H1 (cell line): Measurements from ENCODE around the gene UQCC5. TPM values are rescaled to one million over a fixed set of nuclear protein-coding genes. Genes with fewer than 3 reads are reported as not detected.

Experiments used
- CTCF ChIA-PET: fragments of 300-600 bp; sonication (Branson Sonifier 250); formaldehyde crosslinking; loops from one replicate; lab custom pipeline; 2021; ENCODE audit not compliant: partially characterized antibody; lab: Charles Lee
- POLR2A ChIA-PET: fragments of 300-600 bp; sonication (Branson Sonifier 250); formaldehyde crosslinking; loops from one replicate; lab custom pipeline; 2021; ENCODE audit warnings: inconsistent platforms; ENCODE audit not compliant: partially characterized antibody; lab: Charles Lee
- DNase-seq, 2 experiments: peaks; one replicate each; pipeline versions ENCODE4 v3.0.0 to v3.0.0-alpha.2; 2010 to 2022; ENCODE audit warnings: low spot score in 2 of 2, low read depth in 1 of 2, mixed read lengths in 1 of 2
- FAIRE-seq: peaks from 2 replicates; lab custom pipeline; 2011; peaks lifted over from hg19 to GRCh38; lab: Jason Lieb, UNC
- H2AFZ ChIP-seq: 2 replicates; pipeline ENCODE4 v1.8.1; 2012; ENCODE audit warnings: low read length, inconsistent platforms
- H2AK5ac ChIP-seq: 2 replicates; pipeline ENCODE4 v1.6.1; 2013; ENCODE audit warnings: low read depth, low read length
- H2BK120ac ChIP-seq: replicated peaks from 2 replicates; pipeline ENCODE3; 2013; ENCODE audit warnings: low read depth, low read length, inconsistent platforms
- H2BK12ac ChIP-seq: 2 replicates; pipeline ENCODE4 v1.6.1; 2013; ENCODE audit warnings: low read depth, low read length
- H2BK15ac ChIP-seq: 2 replicates; pipeline ENCODE4 v1.6.1; 2013; ENCODE audit warnings: low read length
- H2BK20ac ChIP-seq: 2 replicates; pipeline ENCODE4 v1.6.1; 2013; ENCODE audit warnings: low read length
- H2BK5ac ChIP-seq: 2 replicates; pipeline ENCODE4 v1.6.1; 2013; ENCODE audit warnings: low read depth, low read length
- H3K14ac ChIP-seq: 2 replicates; pipeline ENCODE4 v1.6.1; 2013; ENCODE audit warnings: inconsistent platforms; ENCODE audit not compliant: insufficient read length
- H3K18ac ChIP-seq: 2 replicates; pipeline ENCODE4 v1.6.1; 2013; ENCODE audit warnings: low read length; ENCODE audit errors: extremely low read depth
- H3K23ac ChIP-seq: 2 replicates; pipeline ENCODE4 v1.6.1; 2013; ENCODE audit warnings: inconsistent platforms; ENCODE audit not compliant: insufficient read length
- H3K23me2 ChIP-seq: 2 replicates; pipeline ENCODE4 v1.6.1; 2013; ENCODE audit warnings: low read depth, low read length
- H3K27ac ChIP-seq: 2 replicates; pipeline ENCODE4 v1.6.1; 2011; ENCODE audit warnings: low read depth, low read length, inconsistent platforms
- H3K27me3 ChIP-seq, 4 experiments: replicated peaks in 1 of 4; 1 replicate in 1 of 4; 2 replicates in 3 of 4; pipeline versions ENCODE4 v1.6.1 to v1.8.1; 2011 to 2013; ENCODE audit warnings: low read length in 3 of 4, mild to moderate bottlenecking in 3 of 4, inconsistent platforms in 2 of 4, mixed read lengths in 2 of 4, moderate library complexity in 1 of 4; ENCODE audit not compliant: control insufficient read depth in 3 of 4, insufficient read depth in 3 of 4; ENCODE audit errors: extremely low read depth in 1 of 4
- H3K36me3 ChIP-seq, 4 experiments: 2 replicates each; pipeline versions ENCODE4 v1.6.1 to v1.8.1; 2011 to 2013; ENCODE audit warnings: mild to moderate bottlenecking in 4 of 4, low read length in 3 of 4, moderate library complexity in 2 of 4, control low read depth in 1 of 4, inconsistent platforms in 1 of 4; ENCODE audit not compliant: insufficient read depth in 4 of 4, control insufficient read depth in 2 of 4
- H3K4ac ChIP-seq: replicated peaks from 2 replicates; pipeline ENCODE3; 2013; ENCODE audit warnings: low read length, low read depth, mixed read lengths, inconsistent platforms; ENCODE audit not compliant: insufficient read length
- H3K4me1 ChIP-seq, 4 experiments: replicated peaks in 1 of 4; 1 replicate in 1 of 4; 2 replicates in 3 of 4; pipeline versions ENCODE4 v1.6.1 to v1.8.1; 2011 to 2013; ENCODE audit warnings: low read length in 3 of 4, inconsistent platforms in 2 of 4, mixed read lengths in 1 of 4; ENCODE audit not compliant: insufficient read depth in 4 of 4, control insufficient read depth in 3 of 4
- H3K4me2 ChIP-seq, 2 experiments: 2 replicates each; pipeline versions ENCODE4 v1.6.1 to v1.8.1; 2011 to 2013; ENCODE audit warnings: low read depth in 2 of 2, low read length in 2 of 2, control low read depth in 1 of 2, inconsistent platforms in 1 of 2, mild to moderate bottlenecking in 1 of 2; ENCODE audit not compliant: insufficient read depth in 1 of 2
- H3K4me3 ChIP-seq, 4 experiments: fragments of 200-600, 300-600 bp in 1 of 4; sonication (generic), shearing (Covaris generic), sonication (Bioruptor Twin) in 1 of 4; 2 replicates each; pipeline versions ENCODE4 v1.5.1 to v1.8.1; 2011 to 2016; ENCODE audit warnings: low read length in 4 of 4, low read depth in 3 of 4, control low read depth in 2 of 4, inconsistent platforms in 2 of 4, mild to moderate bottlenecking in 2 of 4, mixed read lengths in 1 of 4, moderate library complexity in 1 of 4; ENCODE audit not compliant: insufficient read depth in 2 of 4; ENCODE audit errors: extremely low read depth in 1 of 4
- H3K56ac ChIP-seq: replicated peaks from 2 replicates; pipeline ENCODE3; 2013; ENCODE audit warnings: low read depth, mild to moderate bottlenecking, mixed read lengths, low read length, inconsistent platforms; ENCODE audit not compliant: insufficient read length
- H3K79me1 ChIP-seq: 2 replicates; pipeline ENCODE4 v1.6.1; 2013; ENCODE audit warnings: low read depth, low read length, control low read depth
- H3K79me2 ChIP-seq, 2 experiments: 2 replicates each; pipeline versions ENCODE4 v1.6.1 to v1.8.1; 2012 to 2013; ENCODE audit warnings: low read length in 2 of 2, mild to moderate bottlenecking in 2 of 2, inconsistent platforms in 1 of 2; ENCODE audit not compliant: insufficient read depth in 2 of 2, control insufficient read depth in 1 of 2
- H3K9ac ChIP-seq, 4 experiments: replicated peaks in 1 of 4; 1 replicate in 1 of 4; 2 replicates in 3 of 4; pipeline versions ENCODE4 v1.6.1 to v1.8.1; 2011 to 2013; ENCODE audit warnings: low read depth in 3 of 4, low read length in 3 of 4, control low read depth in 2 of 4, mild to moderate bottlenecking in 2 of 4, moderate library complexity in 2 of 4, inconsistent platforms in 1 of 4; ENCODE audit errors: extremely low read depth in 1 of 4
- H3K9me3 ChIP-seq, 2 experiments: 2 replicates each; pipeline versions ENCODE4 v1.6.1 to v1.8.1; 2012 to 2013; ENCODE audit warnings: mild to moderate bottlenecking in 2 of 2, moderate library complexity in 2 of 2, control low read depth in 1 of 2, inconsistent platforms in 1 of 2, low read depth in 1 of 2, low read length in 1 of 2, mixed read lengths in 1 of 2; ENCODE audit not compliant: insufficient read depth in 2 of 2
- H4K20me1 ChIP-seq, 2 experiments: replicated peaks in 1 of 2; 2 replicates each; pipeline versions ENCODE3 to v1.8.1; 2011 to 2013; ENCODE audit warnings: inconsistent platforms in 2 of 2, low read length in 2 of 2, mild to moderate bottlenecking in 1 of 2; ENCODE audit not compliant: insufficient read depth in 2 of 2, control insufficient read depth in 1 of 2
- H4K5ac ChIP-seq: 2 replicates; pipeline ENCODE4 v1.6.1; 2013; ENCODE audit warnings: low read length, low read depth, mixed read lengths, inconsistent platforms; ENCODE audit not compliant: insufficient read length
- H4K8ac ChIP-seq: 2 replicates; pipeline ENCODE4 v1.8.0; 2013; ENCODE audit warnings: mild to moderate bottlenecking, moderate library complexity, low read length, inconsistent platforms; ENCODE audit not compliant: insufficient read depth; ENCODE audit errors: extremely low read depth
- H4K91ac ChIP-seq: replicated peaks from 2 replicates; pipeline ENCODE3; 2013; ENCODE audit warnings: low read length, mixed read lengths, inconsistent platforms; ENCODE audit not compliant: insufficient read length
- ASH2L ChIP-seq: fragments of 200-600, 300-600 bp; sonication (generic); IDR thresholded peaks from one replicate; pipeline ENCODE4 v1.7.1; 2017; ENCODE audit warnings: low read length
- ATF3 ChIP-seq: IDR thresholded peaks from 2 replicates; pipeline ENCODE4 v1.6.1; 2011; ENCODE audit warnings: low read depth, mild to moderate bottlenecking, low read length; ENCODE audit not compliant: insufficient read depth
- CHD1 ChIP-seq: IDR thresholded peaks from 2 replicates; pipeline ENCODE4 v1.6.1; 2012; ENCODE audit warnings: low read depth, low read length, improper control_type of control experiment
- EGR1 ChIP-seq: IDR thresholded peaks from 2 replicates; pipeline ENCODE4 v1.6.1; 2011; ENCODE audit warnings: low read depth, low read length, borderline replicate concordance
- KDM1A ChIP-seq: fragments of 200-600, 300-600 bp; sonication (generic); IDR thresholded peaks from 2 replicates; pipeline ENCODE4 v1.7.1; 2016; ENCODE audit warnings: mild to moderate bottlenecking, low read length, borderline replicate concordance
- RAD21 ChIP-seq, 2 experiments: IDR thresholded peaks in 1 of 2; conservative IDR thresholded peaks in 1 of 2; 2 replicates each; pipeline ENCODE4 v1.6.1; 2011; ENCODE audit warnings: low read depth in 2 of 2, low read length in 2 of 2, improper control_type of control experiment in 1 of 2, inconsistent platforms in 1 of 2, mild to moderate bottlenecking in 1 of 2, moderate library complexity in 1 of 2
- WGBS, 2 experiments: shearing (Covaris generic) in 1 of 2; methylation state at CpG; one replicate each; pipeline versions ENCODE4 v1.1.6 to v1.1.7; 2013 to 2015; ENCODE audit warnings: low lambda C conversion rate in 2 of 2, mixed read lengths in 2 of 2, inconsistent platforms in 1 of 2, low coverage in 1 of 2, missing lambda C conversion rate in 1 of 2; ENCODE audit not compliant: insufficient replicate concordance in 2 of 2, insufficient coverage in 1 of 2, insufficient read length in 1 of 2; ENCODE audit errors: extremely low coverage in 1 of 2, missing lambda C conversion rate in 1 of 2; 5-methylcytosine and 5-hydroxymethylcytosine counted together
- polyA plus RNA-seq, 7 experiments: library from polyadenylated mRNA; depleted of rRNA in 3 of 7; stranded (reverse) in 5 of 7; unstranded in 2 of 7; fragments of >200 nt in 5 of 7; fragments of 200-250 nt in 2 of 7; gene quantifications; 1 replicate in 5 of 7; 2 replicates in 1 of 7; 4 replicates in 1 of 7; pipeline versions ENCODE4 v1.2.1 to v1.2.3, GENCODE V29; 2011 to 2013; ENCODE audit warnings: missing spikeins in 2 of 7, mixed read lengths in 2 of 7
- total RNA-seq: library from RNA; stranded (reverse); fragmentation: NEBNext Ultra II Directional; extraction: Animal tissue kit (Norgen Biotek cat#: 25700); gene quantifications from 2 replicates; pipeline ENCODE4 v1.2.1, GENCODE V29; 2021

Gene UQCC5
- total and polyA plus RNA-seq, 2 of the 8 experiments (the other 6 are each of a cell fraction or from before 2014, with no cell fraction given): 35.0 to 37.7 TPM

- ChIA-PET CTCF (interaction anchor here (0.8 to 2.7 kb wide), 6 partner anchors 10 to 65 kb away, joined by 3 to 12 read pairs (median 4); partner anchors contain the start of gene STAB1), POLR2A (interaction anchor here (0.6 to 4.1 kb wide), 5 partner anchors 11 to 90 kb away, joined by 3 to 16 read pairs (median 3); no protein-coding TSS in a partner anchor)
- Histone ChIP-seq H2BK120ac (no peak overlapping the region), H2BK20ac (no peak overlapping the region), H4K8ac (peak overlapping the region; percentile 31; the same call in 1 of the 2 replicates), H2BK12ac (no peak overlapping the region), H3K36me3 (no peaks in the 10 kb centered on the region), H3K23ac (no peak overlapping the region), H3K27ac (no peak overlapping the region), H3K4me2 (no peak overlapping the region), H4K20me1 (peaks cover 0 to 1% of the 10 kb centered on the region in 2 experiments), H3K23me2 (no peaks in the 10 kb centered on the region), H3K14ac (no peak overlapping the region), H2BK5ac (no peak overlapping the region), H3K4me1 (peaks cover 0 to 4% (median 0%) of the 10 kb centered on the region in 4 experiments; a peak in 1 of 7 replicates), H4K5ac (no peak overlapping the region), H3K56ac (no peak overlapping the region), H2BK15ac (0 out of 2 replicates have a peak overlapping the region, but pooled peaks have one; percentile 61), H3K9me3 (no peaks in the 10 kb centered on the region), H3K4me3 (no peak overlapping the region), H2AK5ac (no peak overlapping the region), H3K18ac (no peak overlapping the region), H3K79me1 (no peaks in the 10 kb centered on the region), H4K91ac (no peak overlapping the region), H3K4ac (no peak overlapping the region), H3K79me2 (no peaks in the 10 kb centered on the region), H2AFZ (0 out of 2 replicates have a peak overlapping the region, but pooled peaks have one; percentile 3), H3K9ac (no peak overlapping the region), H3K27me3 (peaks cover 0 to 3% (median 1%) of the 10 kb centered on the region in 4 experiments; a peak in 4 of 7 replicates)
- DNase-seq (no peak), FAIRE-seq (no peak)
- TF ChIP-seq CHD1: no peak
- no peak for TF ChIP-seq RAD21 (IDR thresholded peaks at IDR 0.05 in 1 of 2, conservative IDR thresholded peaks at IDR 0.05 in 1 of 2; ENCODE audit: low read depth in 2 of 2, low read length in 2 of 2)
- TF ChIP-seq EGR1: no peak
- TF ChIP-seq ASH2L: no peak
- TF ChIP-seq KDM1A: no peak
- no peak for TF ChIP-seq ATF3
- 87% methylated on average over 17 of the region's 17 CpGs; no CpG with 5 or more reads in 1 of the 2 experiments for WGBS, 2 experiments
Observed at GRCh38 chr3:52512727-52513126, 23.7 kb upstream of the UQCC5 start.
